BE2C (cell line): ENCODE measurements around the gene SQSTM1.
"Not testable (repeated sequence)": the region's sequence is repeated elsewhere in the genome, so short reads cannot be mapped to it uniquely, and the experiment has no call there.

Source experiments
- DNase-seq: peaks from one replicate; pipeline ENCODE4 v3.0.0-alpha.2; 2020
- H3K27me3 ChIP-seq: fragments of 250-450 bp; sonication (Bioruptor Pico); 2 replicates; pipeline ENCODE4 v1.5.1; 2020; ENCODE audit warnings: mild to moderate bottlenecking
- H3K36me3 ChIP-seq: fragments of 250-450 bp; sonication (Bioruptor Pico); 2 replicates; pipeline ENCODE4 v1.5.1; 2020; ENCODE audit warnings: mild to moderate bottlenecking
- H3K4me1 ChIP-seq: fragments of 250-450 bp; sonication (Bioruptor Pico); 2 replicates; pipeline ENCODE4 v1.5.1; 2020
- H3K4me3 ChIP-seq: 2 replicates; pipeline ENCODE4 v1.5.1; 2011; ENCODE audit warnings: low read depth, low read length
- H3K9me3 ChIP-seq: fragments of 250-450 bp; sonication (Bioruptor Pico); 2 replicates; pipeline ENCODE4 v1.5.1; 2020
- TF ChIP-seq, protein P1 (sequence below): IDR thresholded peaks from 2 replicates; pipeline ENCODE4 v1.5.1; 2012; ENCODE audit warnings: mild to moderate bottlenecking, low read depth, low read length

The SQSTM1 gene

DNA sequence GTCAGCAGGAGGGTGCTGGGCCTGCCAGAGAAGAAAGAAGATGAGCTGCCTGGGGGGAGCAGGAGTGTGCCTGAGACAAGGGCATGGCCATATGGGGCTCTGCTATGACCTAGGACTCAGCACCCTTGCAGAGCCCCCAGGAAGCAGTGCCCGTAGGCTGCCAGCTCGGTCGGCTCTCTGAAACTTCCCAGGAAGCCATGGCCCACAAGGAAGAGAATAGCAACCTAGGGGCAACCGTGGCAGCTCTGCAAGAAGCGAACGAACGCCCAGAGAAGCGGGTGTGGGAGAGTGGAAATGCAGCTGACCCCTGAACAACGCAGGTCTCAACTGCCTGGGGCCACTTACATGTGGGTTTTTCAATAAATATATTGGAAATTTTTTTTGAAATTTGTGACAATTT lies 37.6 kb upstream of the SQSTM1 start:
- Histone ChIP-seq H3K27me3 (no peaks in the 10 kb centered on the region), H3K4me3 (no peak overlapping the region), H3K4me1 (no peaks in the 10 kb centered on the region), H3K36me3 (peaks cover 11% of the 10 kb centered on the region; the same call in 1 of the 2 replicates), H3K9me3 (no peaks in the 10 kb centered on the region)
- TF ChIP-seq, protein P1, sequence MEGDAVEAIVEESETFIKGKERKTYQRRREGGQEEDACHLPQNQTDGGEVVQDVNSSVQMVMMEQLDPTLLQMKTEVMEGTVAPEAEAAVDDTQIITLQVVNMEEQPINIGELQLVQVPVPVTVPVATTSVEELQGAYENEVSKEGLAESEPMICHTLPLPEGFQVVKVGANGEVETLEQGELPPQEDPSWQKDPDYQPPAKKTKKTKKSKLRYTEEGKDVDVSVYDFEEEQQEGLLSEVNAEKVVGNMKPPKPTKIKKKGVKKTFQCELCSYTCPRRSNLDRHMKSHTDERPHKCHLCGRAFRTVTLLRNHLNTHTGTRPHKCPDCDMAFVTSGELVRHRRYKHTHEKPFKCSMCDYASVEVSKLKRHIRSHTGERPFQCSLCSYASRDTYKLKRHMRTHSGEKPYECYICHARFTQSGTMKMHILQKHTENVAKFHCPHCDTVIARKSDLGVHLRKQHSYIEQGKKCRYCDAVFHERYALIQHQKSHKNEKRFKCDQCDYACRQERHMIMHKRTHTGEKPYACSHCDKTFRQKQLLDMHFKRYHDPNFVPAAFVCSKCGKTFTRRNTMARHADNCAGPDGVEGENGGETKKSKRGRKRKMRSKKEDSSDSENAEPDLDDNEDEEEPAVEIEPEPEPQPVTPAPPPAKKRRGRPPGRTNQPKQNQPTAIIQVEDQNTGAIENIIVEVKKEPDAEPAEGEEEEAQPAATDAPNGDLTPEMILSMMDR = no peak
- no peak for DNase-seq

DNA sequence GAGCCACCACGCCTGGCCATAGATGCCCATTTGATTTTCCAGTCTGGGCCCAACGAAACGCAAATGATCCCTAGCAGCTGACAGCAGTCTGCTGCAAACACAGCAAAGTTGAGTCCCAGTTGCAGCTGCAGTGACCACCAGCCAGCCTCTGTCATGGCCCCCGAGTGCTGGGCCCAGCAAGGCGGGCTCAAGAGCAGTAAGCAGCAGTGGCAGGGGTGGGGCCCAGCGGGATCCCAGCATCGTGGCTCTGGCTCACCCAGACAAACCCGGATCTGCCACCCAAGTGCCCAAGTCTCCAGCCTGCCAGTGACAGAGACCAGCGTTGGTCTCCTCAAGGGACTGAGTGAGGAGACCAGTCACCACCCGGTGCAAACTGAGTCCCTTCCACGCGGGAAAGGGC lies 33.8 kb upstream of the SQSTM1 start:
- no peaks in the 10 kb centered on the region for H3K27me3 ChIP-seq
- TF ChIP-seq, protein P1 = no peak
- no peak for DNase-seq
- no peaks in the 10 kb centered on the region; the same call in 1 of the 2 replicates for H3K36me3 ChIP-seq
- no peaks in the 10 kb centered on the region for H3K4me1 ChIP-seq
- no peaks in the 10 kb centered on the region for H3K9me3 ChIP-seq
- no peak overlapping the region for H3K4me3 ChIP-seq

DNA sequence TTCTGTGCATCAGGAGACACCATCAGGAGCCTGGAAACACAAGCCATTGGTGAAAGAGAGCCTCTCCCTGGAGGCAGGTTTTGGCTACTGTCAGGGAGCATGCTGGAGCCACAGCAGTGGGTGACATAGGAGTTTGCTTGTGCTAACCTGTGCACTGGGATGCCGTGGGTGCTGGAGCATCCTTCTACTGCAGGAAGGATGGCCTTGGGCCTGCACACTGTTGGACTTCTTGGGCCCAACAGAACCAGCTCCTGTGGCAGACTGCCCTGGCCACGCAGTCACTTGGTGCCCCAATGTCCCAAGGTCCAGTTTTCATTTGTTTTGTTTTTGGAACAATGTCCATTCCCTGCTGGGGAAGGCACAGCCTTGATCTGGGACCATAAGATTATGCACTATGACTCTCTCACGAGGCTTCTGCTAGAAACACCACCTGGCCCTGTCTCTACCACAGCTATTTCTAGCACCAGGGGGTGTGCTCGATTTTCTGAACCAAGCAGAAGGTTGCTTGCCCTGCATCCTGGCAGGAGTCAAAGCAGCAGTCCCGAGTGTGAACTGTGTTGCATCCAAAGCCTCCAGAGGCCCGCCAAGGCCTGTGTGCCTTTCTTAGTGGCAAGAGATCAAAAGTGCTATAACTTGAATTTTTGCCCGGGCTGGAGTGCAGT lies 32.4 kb upstream of the SQSTM1 start:
- no peak for DNase-seq
- TF ChIP-seq, protein P1 = no peak
- no peaks in the 10 kb centered on the region for H3K4me1 ChIP-seq
- H3K36me3 ChIP-seq = no peaks in the 10 kb centered on the region; the same call in 1 of the 2 replicates
- no peaks in the 10 kb centered on the region for H3K27me3 ChIP-seq
- no peak overlapping the region for H3K4me3 ChIP-seq
- no peaks in the 10 kb centered on the region for H3K9me3 ChIP-seq

DNA sequence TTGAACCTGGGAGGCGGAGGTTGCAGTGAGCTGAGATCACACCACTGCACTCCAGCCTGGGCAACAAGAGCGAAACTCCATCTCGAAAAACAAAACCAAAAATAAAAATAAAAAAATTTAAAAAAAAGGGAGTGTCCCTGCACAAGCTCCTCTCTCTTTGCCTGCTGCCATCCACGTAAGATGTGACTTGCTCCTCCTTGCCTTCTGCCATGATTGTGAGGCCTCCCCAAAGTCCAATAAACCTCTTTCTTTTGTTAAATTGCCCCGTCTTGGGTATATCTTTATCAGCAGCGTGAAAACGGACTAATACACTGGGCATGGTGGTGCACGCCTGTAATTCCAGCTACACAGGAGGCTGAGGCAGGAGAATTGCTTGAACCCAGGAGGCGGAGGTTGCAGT lies 31.4 kb upstream of the SQSTM1 start:
- not testable (repeated sequence) for DNase-seq, H3K4me3 ChIP-seq, H3K9me3 ChIP-seq, H3K36me3 ChIP-seq, H3K27me3 ChIP-seq, H3K4me1 ChIP-seq

DNA sequence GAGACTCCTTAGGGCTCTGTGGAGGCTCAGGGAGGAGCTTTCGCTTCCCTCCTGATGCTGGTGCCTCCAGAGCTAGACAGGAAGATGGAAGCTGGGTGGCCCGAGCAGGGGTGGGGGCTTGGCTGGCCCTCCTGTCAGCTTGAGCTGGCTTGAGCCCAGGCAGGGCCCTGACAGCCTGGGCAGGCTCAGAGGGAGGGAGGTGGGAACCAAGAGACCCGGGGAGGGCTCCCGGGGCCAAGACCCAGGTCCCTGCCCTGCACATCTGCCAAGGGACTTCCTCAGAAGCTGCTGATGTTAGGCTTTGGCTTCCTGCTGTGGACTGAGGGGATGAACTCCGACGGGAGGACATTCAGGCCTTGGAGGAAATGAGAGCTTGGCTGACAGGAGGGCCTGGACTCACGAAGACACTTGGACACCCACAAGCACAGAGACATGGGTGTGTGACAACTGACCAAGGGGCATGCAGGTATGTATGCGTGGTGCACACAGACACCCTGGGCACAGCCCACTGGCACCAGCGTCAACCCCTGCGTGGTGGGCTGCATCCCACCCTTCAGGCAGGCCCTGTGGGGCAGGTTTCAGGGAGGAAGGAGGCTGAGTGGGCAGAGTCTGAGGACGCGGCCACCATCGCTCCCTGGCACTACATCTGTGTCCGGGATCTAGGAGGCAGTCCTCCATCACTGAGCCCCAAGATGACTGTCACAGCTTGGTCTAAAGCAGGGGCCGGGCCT lies 28.7 kb upstream of the SQSTM1 start:
- no peak for DNase-seq
- Histone ChIP-seq H3K4me1 (no peaks in the 10 kb centered on the region), H3K27me3 (no peaks in the 10 kb centered on the region), H3K36me3 (no peaks in the 10 kb centered on the region), H3K4me3 (no peak overlapping the region), H3K9me3 (no peaks in the 10 kb centered on the region)
- TF ChIP-seq, protein P1 = no peak

DNA sequence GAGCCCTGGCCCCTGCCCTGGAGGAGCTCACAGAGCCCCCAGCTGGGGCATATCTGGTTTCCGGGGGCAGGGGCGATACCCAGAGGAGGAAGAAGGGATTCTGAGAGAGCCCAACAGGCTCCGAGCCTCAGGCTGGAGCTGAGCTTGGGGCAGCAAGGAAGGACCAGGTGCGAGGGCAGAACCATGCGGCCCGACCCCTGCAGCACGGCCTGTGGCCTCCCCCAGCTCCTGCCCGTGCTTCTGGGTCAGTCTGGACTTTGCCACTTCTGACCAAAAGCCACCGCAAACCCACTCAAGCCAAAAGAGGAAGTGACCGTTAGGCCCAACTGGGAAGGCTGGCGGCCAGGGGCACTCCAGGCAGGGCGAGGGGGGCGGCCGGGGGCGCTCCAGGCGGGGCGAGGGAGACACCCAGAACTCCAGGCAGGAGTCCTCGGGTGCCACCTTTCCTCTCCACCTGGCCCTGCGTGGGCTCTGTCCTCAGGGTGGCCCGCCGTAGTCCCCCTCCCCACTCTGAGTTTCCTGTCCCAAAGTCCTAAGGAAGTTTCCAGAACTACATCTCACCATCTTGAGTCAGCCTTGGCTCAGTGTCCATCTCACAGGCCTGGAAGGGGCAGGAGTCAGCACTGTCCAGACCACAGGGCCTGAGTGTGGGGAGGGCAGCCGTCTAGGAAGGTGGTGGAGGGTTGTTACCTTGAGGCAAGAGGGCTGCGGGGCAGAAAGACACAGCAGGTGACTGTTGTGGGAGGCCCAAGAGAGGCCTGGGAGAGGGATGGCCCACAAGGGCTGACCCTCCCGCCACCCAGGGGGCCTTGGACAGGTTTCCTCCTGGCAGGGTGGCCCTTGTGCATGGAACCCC lies 27.9 kb upstream of the SQSTM1 start:
- H3K9me3 ChIP-seq = no peaks in the 10 kb centered on the region
- no peak overlapping the region for H3K4me3 ChIP-seq
- H3K27me3 ChIP-seq = no peaks in the 10 kb centered on the region
- TF ChIP-seq, protein P1 = no peak
- no peak for DNase-seq
- no peaks in the 10 kb centered on the region for H3K4me1 ChIP-seq
- H3K36me3 ChIP-seq = no peaks in the 10 kb centered on the region; the same call in 1 of the 2 replicates
